Kidney (tissue), 14 donors: ENCODE data around the gene CAT. TPM values are rescaled to one million over a fixed set of nuclear protein-coding genes. Genes with fewer than 3 reads are reported as not detected.

Experiments used
- DNase-seq, 5 donors: peaks; one replicate each; pipeline ENCODE4 v3.0.0-alpha.2; 2013 to 2020
- FAIRE-seq: peaks from 2 replicates; lab custom pipeline; 2012; peaks lifted over from hg19 to GRCh38; lab: Jason Lieb, UNC
- H3K27ac ChIP-seq, 2 donors: one replicate each; pipeline ENCODE4 v1.7.0; 2013; ENCODE audit warnings: low read depth in 2 of 2, low read length in 2 of 2, inconsistent platforms in 1 of 2
- H3K27me3 ChIP-seq: one replicate; pipeline ENCODE4 v1.7.1; 2013; ENCODE audit warnings: low read length, inconsistent platforms; ENCODE audit not compliant: control insufficient read depth, insufficient read depth
- H3K36me3 ChIP-seq, 3 donors: one replicate each; pipeline versions ENCODE4 v1.7.0 to v1.7.1; 2013; ENCODE audit warnings: low read length in 3 of 3, control low read depth in 1 of 3, inconsistent platforms in 1 of 3; ENCODE audit not compliant: insufficient read depth in 3 of 3, control insufficient read depth in 2 of 3
- H3K4me1 ChIP-seq, 3 donors: one replicate each; pipeline versions ENCODE4 v1.7.0 to v1.7.1; 2013; ENCODE audit warnings: low read length in 3 of 3, inconsistent platforms in 1 of 3, low read depth in 1 of 3; ENCODE audit not compliant: control insufficient read depth in 2 of 3, insufficient read depth in 2 of 3
- H3K4me3 ChIP-seq, 3 donors: one replicate each; pipeline versions ENCODE4 v1.7.0 to v1.8.1; 2013; ENCODE audit warnings: low read length in 3 of 3, control low read depth in 1 of 3, inconsistent platforms in 1 of 3
- H3K9ac ChIP-seq, 3 donors: one replicate each; pipeline versions ENCODE4 v1.7.0 to v1.7.1; 2013; ENCODE audit warnings: low read length in 3 of 3, control low read depth in 1 of 3, inconsistent platforms in 1 of 3
- H3K9me3 ChIP-seq, 3 donors: one replicate each; pipeline versions ENCODE4 v1.7.0 to v1.7.1; 2013; ENCODE audit warnings: low read length in 3 of 3, control low read depth in 1 of 3, inconsistent platforms in 1 of 3; ENCODE audit not compliant: control insufficient read depth in 2 of 3, insufficient read depth in 1 of 3
- CTCF ChIP-seq: IDR thresholded peaks from 3 replicates; pipeline ENCODE4 v1.5.1; 2012; ENCODE audit warnings: mild to moderate bottlenecking, moderate library complexity, borderline replicate concordance; ENCODE audit not compliant: insufficient read depth; ENCODE audit errors: extremely low read depth
- intact Hi-C: fragments of 100-400 bp; cut with DNase I; formaldehyde crosslinking; loops from one replicate; pipeline ENCODE4 v1.11.1; 2022
- polyA plus RNA-seq: library from polyadenylated mRNA; stranded (reverse); fragments of 350-450 nt; fragmentation: Illumina TruSeq; extraction: RNeasy Lipid Tissue Mini Kit (QIAGEN cat#74804); gene quantifications from one replicate; pipeline ENCODE4 v1.2.3, GENCODE V29; 2014; ENCODE audit warnings: low read depth, low replicate concordance; ENCODE audit not compliant: insufficient read depth
- total RNA-seq: library from RNA; stranded (reverse); fragmentation: NEBNext Ultra II Directional; extraction: Animal tissue kit (Norgen Biotek cat#: 25700); gene quantifications from one replicate; pipeline ENCODE4 v1.2.1, GENCODE V29; 2021
- donor health status: control.
- donor health status: control.
- donor health status: control.
- donor health status: control.
- donor health status: control.
- donor health status: DM: yes; HTN: yes; CAD: no.
- donor health status: Normal renal cell carcinoma (clear cell type).

The CAT gene
- total and polyA plus RNA-seq, 2 donors from 2014 or later, result 84.4 to 208 TPM

- intact Hi-C loops, result no loop called here
- DNase-seq (no peak), FAIRE-seq (no peak)
- Histone ChIP-seq H3K9me3 (no peaks in the 10 kb centered on the region), H3K27ac (no peak overlapping the region), H3K4me3 (no peak overlapping the region), H3K9ac (no peak overlapping the region), H3K36me3 (no peaks in the 10 kb centered on the region), H3K27me3 (no peaks in the 10 kb centered on the region), H3K4me1 (no peaks in the 10 kb centered on the region)
- TF ChIP-seq CTCF, result no peak
Observed at GRCh38 chr11:34502949-34503348, 64.2 kb downstream of the CAT start.

- Histone ChIP-seq H3K4me1 (no peaks in the 10 kb centered on the region), H3K4me3 (no peak overlapping the region), H3K9ac (no peak overlapping the region), H3K27me3 (no peaks in the 10 kb centered on the region), H3K9me3 (no peaks in the 10 kb centered on the region), H3K36me3 (no peaks in the 10 kb centered on the region), H3K27ac (no peak overlapping the region)
- intact Hi-C loops, result no loop called here
- DNase-seq (no peak), FAIRE-seq (no peak)
- TF ChIP-seq CTCF, result no peak
Observed at GRCh38 chr11:34505874-34506273, 67.1 kb downstream of the CAT start.

GRCh38 chr11:34507156-34507555 lies 68.4 kb downstream of the CAT start:
- Histone ChIP-seq H3K36me3 (no peaks in the 10 kb centered on the region), H3K27me3 (no peaks in the 10 kb centered on the region), H3K27ac (no peak overlapping the region), H3K9ac (no peak overlapping the region), H3K9me3 (no peaks in the 10 kb centered on the region), H3K4me3 (no peak overlapping the region), H3K4me1 (no peaks in the 10 kb centered on the region)
- DNase-seq, result no peak
- FAIRE-seq, result no peak
- no peak for TF ChIP-seq CTCF
- intact Hi-C loops, result no loop called here

GRCh38 chr11:34507610-34508009 lies 68.9 kb downstream of the CAT start:
- FAIRE-seq (no peak), DNase-seq (no peak)
- H3K36me3 ChIP-seq, result no peaks in the 10 kb centered on the region
- no peak overlapping the region for H3K27ac ChIP-seq
- no peak overlapping the region for H3K9ac ChIP-seq
- TF ChIP-seq CTCF, result no peak
- no peaks in the 10 kb centered on the region for H3K4me1 ChIP-seq
- H3K4me3 ChIP-seq, result no peak overlapping the region
- intact Hi-C loops, result no loop called here
- no peaks in the 10 kb centered on the region for H3K9me3 ChIP-seq
- H3K27me3 ChIP-seq, result no peaks in the 10 kb centered on the region
